ENCODE measurements around the gene TP53AIP1. TPM values are rescaled to one million over a fixed set of nuclear protein-coding genes. Genes with fewer than 3 reads are reported as not detected.

The TP53AIP1 gene
- total and polyA plus RNA-seq, 2 of the 8 experiments (the other 6 are each of a cell fraction or from before 2014, with no cell fraction given), result 0.03 TPM; not detected in 1

GRCh38 chr11:128933481-128934178 is 9.0 kb downstream of the TP53AIP1 start:
- H2BK5ac ChIP-seq (ENCODE audit: low read depth, low read length), result no peak overlapping the region
- H2BK20ac ChIP-seq (ENCODE audit: low read length), result no peak overlapping the region
- no peak overlapping the region for H3K56ac ChIP-seq (replicated peaks; ENCODE audit: insufficient read length, low read depth, low read length)
- H3K79me1 ChIP-seq (ENCODE audit: low read depth, low read length), result no peaks in the 10 kb centered on the region
- no peak overlapping the region for H2BK15ac ChIP-seq (ENCODE audit: low read length)
- DNase-seq (ENCODE audit: low read depth in 1 of 2, low spot score in 2 of 2), result no peak
- no peak overlapping the region for H2AK5ac ChIP-seq (ENCODE audit: low read depth, low read length)
- no peak overlapping the region for H4K5ac ChIP-seq (ENCODE audit: insufficient read length, low read depth, low read length)
- FAIRE-seq, result no peak
- H3K36me3 ChIP-seq (ENCODE audit: control insufficient read depth in 2 of 4, insufficient read depth in 4 of 4, low read length in 3 of 4), result no peaks in the 10 kb centered on the region
- no peak overlapping the region for H3K14ac ChIP-seq (ENCODE audit: insufficient read length)
- no peak overlapping the region for H4K8ac ChIP-seq (ENCODE audit: extremely low read depth, insufficient read depth, low read length)
- no peaks in the 10 kb centered on the region for H3K79me2 ChIP-seq (ENCODE audit: control insufficient read depth in 1 of 2, insufficient read depth in 2 of 2, low read length in 2 of 2)
- no peak overlapping the region for H2BK120ac ChIP-seq (replicated peaks; ENCODE audit: low read depth, low read length)
- peaks cover 0 to 2% of the 10 kb centered on the region in 2 experiments; a peak in 1 of 4 replicates for H3K9me3 ChIP-seq (ENCODE audit: insufficient read depth in 2 of 2, low read depth in 1 of 2, low read length in 1 of 2)
- H3K9ac ChIP-seq (replicated peaks in 1 of 4; ENCODE audit: extremely low read depth in 1 of 4, low read depth in 3 of 4, low read length in 3 of 4), result no peak overlapping the region
- no peaks in the 10 kb centered on the region for H4K20me1 ChIP-seq (replicated peaks in 1 of 2; ENCODE audit: control insufficient read depth in 1 of 2, insufficient read depth in 2 of 2, low read length in 2 of 2)
- no peak overlapping the region for H3K4me3 ChIP-seq (ENCODE audit: extremely low read depth in 1 of 4, insufficient read depth in 2 of 4, low read depth in 3 of 4, low read length in 4 of 4)
- no peak overlapping the region for H4K91ac ChIP-seq (replicated peaks; ENCODE audit: insufficient read length, low read length)
- H3K4ac ChIP-seq (replicated peaks; ENCODE audit: insufficient read length, low read depth, low read length), result no peak overlapping the region
- H3K4me2 ChIP-seq (ENCODE audit: insufficient read depth in 1 of 2, low read depth in 2 of 2, low read length in 2 of 2), result no peak overlapping the region
- H3K18ac ChIP-seq (ENCODE audit: extremely low read depth, low read length), result no peak overlapping the region
- TF ChIP-seq SIRT6 (IDR thresholded peaks at IDR 0.05; ENCODE audit: low read length), result no peak
- TF ChIP-seq PHF8 (conservative IDR thresholded peaks at IDR 0.05; ENCODE audit: low read depth, low read length), result no peak
- TF ChIP-seq HDAC6 (IDR thresholded peaks at IDR 0.05; ENCODE audit: low read depth, low read length), result no peak
- TF ChIP-seq BRCA1 (IDR thresholded peaks at IDR 0.05; ENCODE audit: low read depth, low read length), result no peak
- no peak for TF ChIP-seq HDAC2 (IDR thresholded peaks at IDR 0.05; ENCODE audit: borderline replicate concordance in 1 of 2, low read depth in 2 of 2, low read length in 2 of 2)
- TF ChIP-seq MAX (IDR thresholded peaks at IDR 0.05), result no peak
- no peak for TF ChIP-seq SP1 (IDR thresholded peaks at IDR 0.05; ENCODE audit: low read depth, low read length)
- TF ChIP-seq CEBPB (IDR thresholded peaks at IDR 0.05; ENCODE audit: low read depth, low read length), result no peak
- TF ChIP-seq E2F6 (IDR thresholded peaks at IDR 0.05), result no peak
- no peak for TF ChIP-seq SIX5 (IDR thresholded peaks at IDR 0.05; ENCODE audit: low read depth, low read length)
- H2AFZ ChIP-seq (ENCODE audit: low read length), result no peak overlapping the region
- ChIA-PET CTCF (ENCODE audit: partially characterized antibody) (interaction anchor here (0.7 to 14.7 kb wide), 7 partner anchors 9 to 45 kb away, joined by 3 to 243 read pairs (median 9); partner anchors contain the start of gene KCNJ5), POLR2A (ENCODE audit: partially characterized antibody) (no interaction called here)
- H3K23me2 ChIP-seq (ENCODE audit: low read depth, low read length), result no peaks in the 10 kb centered on the region
- peaks cover 0 to 22% (median 14%) of the 10 kb centered on the region in 4 experiments; a peak in 6 of 7 replicates for H3K4me1 ChIP-seq (replicated peaks in 1 of 4; ENCODE audit: control insufficient read depth in 3 of 4, insufficient read depth in 4 of 4, low read length in 3 of 4)
- H2BK12ac ChIP-seq (ENCODE audit: low read depth, low read length), result no peak overlapping the region
- H3K23ac ChIP-seq (ENCODE audit: insufficient read length), result no peak overlapping the region
- 79% methylated on average over 7 of the region's 7 CpGs; no CpG with 5 or more reads in 1 of the 2 experiments for WGBS, 2 experiments (ENCODE audit: extremely low coverage in 1 of 2, insufficient coverage in 1 of 2, insufficient read length in 1 of 2, insufficient replicate concordance in 2 of 2, low coverage in 1 of 2, low lambda C conversion rate in 2 of 2, missing lambda C conversion rate in 1 of 2)
- no peak overlapping the region for H3K27ac ChIP-seq (ENCODE audit: low read depth, low read length)
- peaks cover 0 to 30% (median 22%) of the 10 kb centered on the region in 4 experiments; a peak in 6 of 7 replicates for H3K27me3 ChIP-seq (replicated peaks in 1 of 4; ENCODE audit: control insufficient read depth in 3 of 4, extremely low read depth in 1 of 4, insufficient read depth in 3 of 4, low read length in 3 of 4)

Data from H1 (cell line).